Activated naive CD4-positive, alpha-beta T cell treated with Interleukin-2 at 50 U/mL for 16 hours (primary cell): ENCODE results near the gene CD46.

ENCODE experiments used
- DNase-seq: peaks from one replicate; pipeline ENCODE4 v3.0.0-alpha.2; 2020

Gene CD46

GRCh38 chr1:207798847-207799246, 47.0 kb downstream of the CD46 start:
- no peak for DNase-seq

GRCh38 chr1:207799989-207800648, 48.3 kb downstream of the CD46 start:
- DNase-seq = no peak

GRCh38 chr1:207801819-207802218, 50.0 kb downstream of the CD46 start:
- no peak for DNase-seq

- DNase-seq = no peak
Measured at GRCh38 chr1:207803678-207804077, 51.8 kb downstream of the CD46 start.

GRCh38 chr1:207804721-207805468, 53.0 kb downstream of the CD46 start:
- no peak for DNase-seq

GRCh38 chr1:207805841-207806421, 54.1 kb downstream of the CD46 start:
- DNase-seq = no peak

GRCh38 chr1:207806531-207807325, 54.9 kb downstream of the CD46 start:
- no peak for DNase-seq

- DNase-seq = no peak
Measured at GRCh38 chr1:207807326-207807689, 55.5 kb downstream of the CD46 start.

- no peak for DNase-seq
Measured at GRCh38 chr1:207807690-207808321, 56.0 kb downstream of the CD46 start.

GRCh38 chr1:207808322-207808705, 56.5 kb downstream of the CD46 start:
- no peak for DNase-seq

- no peak for DNase-seq
Measured at GRCh38 chr1:207808911-207809555, 57.2 kb downstream of the CD46 start.

- DNase-seq = no peak
Measured at GRCh38 chr1:207810173-207810572, 58.3 kb downstream of the CD46 start.

GRCh38 chr1:207810606-207811295, 58.9 kb downstream of the CD46 start:
- no peak for DNase-seq

- DNase-seq = no peak
Measured at GRCh38 chr1:207811319-207811718, 59.5 kb downstream of the CD46 start.

- DNase-seq = no peak
Measured at GRCh38 chr1:207811920-207812720, 60.3 kb downstream of the CD46 start.

GRCh38 chr1:207812778-207813511, 61.1 kb downstream of the CD46 start:
- DNase-seq = no peak

- DNase-seq = no peak
Measured at GRCh38 chr1:207813512-207813881, 61.6 kb downstream of the CD46 start.

- DNase-seq = no peak
Measured at GRCh38 chr1:207813946-207814345, 62.1 kb downstream of the CD46 start.

GRCh38 chr1:207814469-207814868, 62.6 kb downstream of the CD46 start:
- no peak for DNase-seq

- DNase-seq = no peak
Measured at GRCh38 chr1:207815466-207815865, 63.6 kb downstream of the CD46 start.
